Vagina (tissue), 2 donors: ENCODE results near the gene OR10R2. TPM values are rescaled to one million over a fixed set of nuclear protein-coding genes. Genes with fewer than 3 reads are reported as not detected.

ENCODE experiments used
- DNase-seq, 2 donors: peaks; one replicate each; pipeline ENCODE4 v3.0.0-alpha.2; 2017; ENCODE audit errors: extremely low spot score in 2 of 2
- H3K27ac ChIP-seq: fragments of 200-600 bp; sonication (generic); one replicate; pipeline ENCODE4 v1.5.1; 2019
- H3K27me3 ChIP-seq: fragments of 200-600 bp; sonication (generic); one replicate; pipeline ENCODE4 v1.5.1; 2019
- H3K36me3 ChIP-seq, 2 donors: fragments of 200-600 bp; sonication (generic); one replicate each; pipeline ENCODE4 v1.5.1; 2017 to 2019
- H3K4me1 ChIP-seq: fragments of 200-600 bp; sonication (generic); one replicate; pipeline ENCODE4 v1.5.1; 2019
- H3K4me3 ChIP-seq, 2 donors: fragments of 200-600 bp; sonication (generic); 1 replicate in 1 of 2; 2 replicates in 1 of 2; pipeline ENCODE4 v1.5.1; 2016 to 2019
- H3K9me3 ChIP-seq: fragments of 200-600 bp; sonication (generic); one replicate; pipeline ENCODE4 v1.5.1; 2019
- POLR2A ChIP-seq, 2 donors: fragments of 450-650 bp; IDR thresholded peaks; one replicate each; pipeline ENCODE4 v1.6.1; 2017; ENCODE audit warnings: antibody characterized with exemption in 2 of 2, mild to moderate bottlenecking in 2 of 2, moderate library complexity in 2 of 2
- POLR2AphosphoS5 ChIP-seq, 2 donors: sonication (generic); formaldehyde crosslinking; IDR thresholded peaks; one replicate each; pipeline ENCODE4 v1.9.0; 2017; ENCODE audit warnings: antibody characterized with exemption in 2 of 2, mild to moderate bottlenecking in 2 of 2, low read depth in 1 of 2; ENCODE audit not compliant: insufficient read depth in 1 of 2
- intact Hi-C: fragments of 100-400 bp; cut with DNase I; formaldehyde crosslinking; loops from one replicate; pipeline ENCODE4 v1.15.1; 2023
- total RNA-seq: library from RNA; depleted of rRNA; stranded (reverse); fragments of >200 nt; gene quantifications from one replicate; pipeline ENCODE4 v1.2.3, GENCODE V29; 2016
- TF ChIP-seq, protein P1 (sequence below), 3 experiments: fragments of 450-650 bp in 2 of 3; fragments of 200-600 bp in 1 of 3; sonication (generic) in 1 of 3; IDR thresholded peaks; one replicate each; pipeline ENCODE4 v1.5.1; 2017 to 2019; ENCODE audit warnings: antibody characterized with exemption in 3 of 3, mild to moderate bottlenecking in 2 of 3, moderate library complexity in 2 of 3

The OR10R2 gene
- total RNA-seq, 1 donor from 2014 or later, result not detected

DNA sequence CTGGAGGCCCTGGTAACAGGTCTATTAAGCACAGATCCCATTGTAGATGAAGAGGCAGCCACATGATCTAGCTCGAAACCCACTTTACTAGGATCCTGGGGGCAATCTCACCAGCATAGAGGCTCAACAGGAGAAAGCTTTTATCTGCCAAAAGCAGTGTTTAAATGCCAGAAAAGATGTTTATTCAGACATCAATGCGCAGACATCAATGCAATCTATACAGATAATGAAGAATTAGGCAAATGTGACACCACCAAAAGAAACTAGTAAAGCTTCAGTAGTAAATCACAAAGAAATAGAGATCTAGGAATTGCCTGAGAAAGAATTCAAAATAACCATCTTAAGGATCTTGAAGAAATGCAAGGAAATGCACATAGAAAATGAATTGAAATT, 49.6 kb downstream of the OR10R2 start:
- no peak for TF ChIP-seq POLR2AphosphoS5 (IDR thresholded peaks at IDR 0.05; ENCODE audit: insufficient read depth in 1 of 2, low read depth in 1 of 2)
- H3K27ac ChIP-seq, result no peak overlapping the region
- no peaks in the 10 kb centered on the region for H3K36me3 ChIP-seq
- H3K4me3 ChIP-seq, result no peak overlapping the region
- intact Hi-C loops, result no loop called here
- DNase-seq, result no peak
- H3K9me3 ChIP-seq, result no peaks in the 10 kb centered on the region
- no peaks in the 10 kb centered on the region for H3K4me1 ChIP-seq
- H3K27me3 ChIP-seq, result no peaks in the 10 kb centered on the region

DNA sequence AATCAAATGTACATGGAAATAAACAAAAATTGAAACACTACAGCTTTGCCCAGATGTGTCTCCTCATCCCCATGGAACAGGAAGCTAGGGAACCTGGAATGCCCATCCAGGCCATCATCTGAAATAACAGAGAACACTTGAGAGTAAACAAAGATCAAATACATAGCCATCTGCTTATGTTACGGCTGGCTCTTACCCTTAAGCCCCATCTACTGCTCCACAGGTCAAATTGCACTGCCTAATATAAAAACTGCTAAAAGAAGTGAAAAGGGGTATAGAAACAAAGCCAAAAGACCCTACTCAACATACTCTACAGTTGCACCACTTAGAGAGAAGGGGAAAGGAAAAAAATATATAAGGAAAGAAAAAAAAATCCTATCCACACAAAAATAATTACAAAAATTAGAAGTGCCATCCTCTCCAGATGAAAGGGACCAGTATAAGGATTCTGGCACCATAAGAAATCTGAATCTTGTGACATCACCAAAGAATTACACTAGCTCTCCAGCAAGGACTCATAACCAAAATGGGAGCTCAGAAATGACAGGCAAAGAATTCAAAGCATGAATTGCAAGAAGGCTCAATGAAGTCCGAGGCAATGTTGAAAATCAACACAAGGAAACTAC, 55.3 kb downstream of the OR10R2 start:
- Histone ChIP-seq H3K9me3 (no peaks in the 10 kb centered on the region), H3K4me1 (no peaks in the 10 kb centered on the region), H3K27ac (no peak overlapping the region), H3K27me3 (no peaks in the 10 kb centered on the region), H3K4me3 (no peak overlapping the region), H3K36me3 (no peaks in the 10 kb centered on the region)
- no peak for DNase-seq
- no peak for TF ChIP-seq POLR2AphosphoS5 (IDR thresholded peaks at IDR 0.05; ENCODE audit: insufficient read depth in 1 of 2, low read depth in 1 of 2)
- TF ChIP-seq POLR2A (IDR thresholded peaks at IDR 0.05), result no peak
- TF ChIP-seq, protein P1, sequence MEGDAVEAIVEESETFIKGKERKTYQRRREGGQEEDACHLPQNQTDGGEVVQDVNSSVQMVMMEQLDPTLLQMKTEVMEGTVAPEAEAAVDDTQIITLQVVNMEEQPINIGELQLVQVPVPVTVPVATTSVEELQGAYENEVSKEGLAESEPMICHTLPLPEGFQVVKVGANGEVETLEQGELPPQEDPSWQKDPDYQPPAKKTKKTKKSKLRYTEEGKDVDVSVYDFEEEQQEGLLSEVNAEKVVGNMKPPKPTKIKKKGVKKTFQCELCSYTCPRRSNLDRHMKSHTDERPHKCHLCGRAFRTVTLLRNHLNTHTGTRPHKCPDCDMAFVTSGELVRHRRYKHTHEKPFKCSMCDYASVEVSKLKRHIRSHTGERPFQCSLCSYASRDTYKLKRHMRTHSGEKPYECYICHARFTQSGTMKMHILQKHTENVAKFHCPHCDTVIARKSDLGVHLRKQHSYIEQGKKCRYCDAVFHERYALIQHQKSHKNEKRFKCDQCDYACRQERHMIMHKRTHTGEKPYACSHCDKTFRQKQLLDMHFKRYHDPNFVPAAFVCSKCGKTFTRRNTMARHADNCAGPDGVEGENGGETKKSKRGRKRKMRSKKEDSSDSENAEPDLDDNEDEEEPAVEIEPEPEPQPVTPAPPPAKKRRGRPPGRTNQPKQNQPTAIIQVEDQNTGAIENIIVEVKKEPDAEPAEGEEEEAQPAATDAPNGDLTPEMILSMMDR (IDR thresholded peaks at IDR 0.05), result no peak
- intact Hi-C loops, result no loop called here

Other genes starting within 250 kb of the OR10R2 start
- 2.2 TPM for gene CD1A, start 217.8 kb upstream of the OR10R2 start, total RNA-seq
- gene CD1C, start 182.3 kb upstream of the OR10R2 start, total RNA-seq, result 9.6 TPM
- gene CD1B, start 140.7 kb upstream of the OR10R2 start, total RNA-seq, result not detected
- gene CD1E, start 118.3 kb upstream of the OR10R2 start, total RNA-seq, result 2.5 TPM
- not detected for gene OR10T2, start 72.8 kb upstream of the OR10R2 start, total RNA-seq
- not detected for gene OR10K2, start 46.0 kb upstream of the OR10R2 start, total RNA-seq
- gene OR10K1, start 10.4 kb upstream of the OR10R2 start, total RNA-seq, result not detected
- gene OR6Y1, start 82.2 kb downstream of the OR10R2 start, total RNA-seq, result not detected
- not detected for gene OR6P1, start 98.4 kb downstream of the OR10R2 start, total RNA-seq
- gene OR10X1, start 107.7 kb downstream of the OR10R2 start, total RNA-seq, result not detected
- gene OR10Z1, start 133.0 kb downstream of the OR10R2 start, total RNA-seq, result not detected
- gene SPTA1, start 214.5 kb downstream of the OR10R2 start, total RNA-seq, result 0.25 TPM
- gene OR6K2, start 228.4 kb downstream of the OR10R2 start, total RNA-seq, result not detected
- gene OR6K3, start 248.5 kb downstream of the OR10R2 start, total RNA-seq, result not detected